ENCODE data around the gene VSIG10L2.

DNA sequence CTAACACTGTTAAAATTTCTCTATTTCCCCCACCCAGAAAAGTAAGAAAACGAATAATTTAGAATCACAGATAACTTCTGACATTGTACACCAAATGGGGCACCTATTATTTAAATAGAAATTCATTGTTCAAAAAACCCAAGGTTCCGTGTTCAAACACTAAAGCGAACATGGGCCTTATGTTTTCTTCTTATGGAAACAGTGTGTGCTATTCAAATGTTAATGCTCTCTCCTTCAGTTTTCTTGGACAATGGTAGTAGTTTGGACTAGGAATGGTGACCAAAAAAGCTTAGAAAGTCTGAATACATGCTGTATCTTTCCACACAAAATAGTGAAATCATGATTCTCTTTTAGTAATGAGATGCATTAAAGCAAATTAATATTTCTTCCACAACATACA, 33.7 kb downstream of the VSIG10L2 start:
- TF ChIP-seq, protein P1, sequence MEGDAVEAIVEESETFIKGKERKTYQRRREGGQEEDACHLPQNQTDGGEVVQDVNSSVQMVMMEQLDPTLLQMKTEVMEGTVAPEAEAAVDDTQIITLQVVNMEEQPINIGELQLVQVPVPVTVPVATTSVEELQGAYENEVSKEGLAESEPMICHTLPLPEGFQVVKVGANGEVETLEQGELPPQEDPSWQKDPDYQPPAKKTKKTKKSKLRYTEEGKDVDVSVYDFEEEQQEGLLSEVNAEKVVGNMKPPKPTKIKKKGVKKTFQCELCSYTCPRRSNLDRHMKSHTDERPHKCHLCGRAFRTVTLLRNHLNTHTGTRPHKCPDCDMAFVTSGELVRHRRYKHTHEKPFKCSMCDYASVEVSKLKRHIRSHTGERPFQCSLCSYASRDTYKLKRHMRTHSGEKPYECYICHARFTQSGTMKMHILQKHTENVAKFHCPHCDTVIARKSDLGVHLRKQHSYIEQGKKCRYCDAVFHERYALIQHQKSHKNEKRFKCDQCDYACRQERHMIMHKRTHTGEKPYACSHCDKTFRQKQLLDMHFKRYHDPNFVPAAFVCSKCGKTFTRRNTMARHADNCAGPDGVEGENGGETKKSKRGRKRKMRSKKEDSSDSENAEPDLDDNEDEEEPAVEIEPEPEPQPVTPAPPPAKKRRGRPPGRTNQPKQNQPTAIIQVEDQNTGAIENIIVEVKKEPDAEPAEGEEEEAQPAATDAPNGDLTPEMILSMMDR (IDR thresholded peaks at IDR 0.05), result no peak
- no peak for TF ChIP-seq POLR2A (IDR thresholded peaks at IDR 0.05)
